Loucy (cell line): ENCODE results near the gene C3orf70.

ENCODE experiments used
- H2AFZ ChIP-seq: fragments of 200-600 bp; sonication (generic); 2 replicates; pipeline ENCODE4 v1.6.0; 2016; ENCODE audit warnings: antibody characterized with exemption, mild to moderate bottlenecking, low read length, moderate library complexity
- H3F3A ChIP-seq: fragments of 200-600 bp; 2 replicates; pipeline ENCODE4 v1.6.0; 2016; ENCODE audit warnings: antibody characterized with exemption, low read depth, mild to moderate bottlenecking
- H3K27me3 ChIP-seq: fragments of 200-600 bp; sonication (generic); 2 replicates; pipeline ENCODE4 v1.6.1; 2014; ENCODE audit warnings: low read length, mild to moderate bottlenecking; ENCODE audit not compliant: insufficient read depth, poor library complexity, severe bottlenecking
- H3K36me3 ChIP-seq: fragments of 200-600 bp; sonication (generic); 2 replicates; pipeline ENCODE4 v1.6.1; 2016; ENCODE audit warnings: low read length; ENCODE audit not compliant: insufficient read depth
- H3K4me1 ChIP-seq: fragments of 200-600 bp; sonication (generic); 2 replicates; pipeline ENCODE4 v1.5.1; 2014; ENCODE audit warnings: low read length, mild to moderate bottlenecking; ENCODE audit not compliant: insufficient read depth, poor library complexity, severe bottlenecking
- H3K4me2 ChIP-seq: fragments of 200-600 bp; sonication (generic); 2 replicates; pipeline ENCODE4 v1.6.0; 2014; ENCODE audit warnings: antibody characterized with exemption, low read length, low read depth, mild to moderate bottlenecking; ENCODE audit not compliant: poor library complexity, severe bottlenecking
- H3K4me3 ChIP-seq: fragments of 200-600 bp; sonication (generic); 2 replicates; pipeline ENCODE4 v1.5.1; 2014; ENCODE audit warnings: low read length, mild to moderate bottlenecking, mixed read lengths; ENCODE audit not compliant: poor library complexity, severe bottlenecking
- H3K79me2 ChIP-seq: fragments of 200-600 bp; sonication (generic); 2 replicates; pipeline ENCODE4 v1.6.1; 2014; ENCODE audit warnings: low read length; ENCODE audit not compliant: insufficient read depth
- H3K9ac ChIP-seq: fragments of 200-600 bp; sonication (generic); 2 replicates; pipeline ENCODE4 v1.6.0; 2014; ENCODE audit warnings: mild to moderate bottlenecking, low read depth, low read length, moderate library complexity; ENCODE audit not compliant: poor library complexity, severe bottlenecking
- H3K9me2 ChIP-seq: fragments of 200-600 bp; sonication (generic); replicated peaks from 2 replicates; pipeline ENCODE4 v1.6.1; 2016; ENCODE audit warnings: low read depth, low read length, mixed read lengths
- H3K9me3 ChIP-seq: fragments of 200-600 bp; sonication (generic); 2 replicates; pipeline ENCODE4 v1.6.1; 2014; ENCODE audit warnings: mild to moderate bottlenecking, antibody characterized with exemption, low read length, low read depth; ENCODE audit not compliant: insufficient read depth
- H4K20me1 ChIP-seq: fragments of 200-600 bp; sonication (generic); 2 replicates; pipeline ENCODE4 v1.6.0; 2014; ENCODE audit warnings: antibody characterized with exemption, low read length, mild to moderate bottlenecking; ENCODE audit not compliant: insufficient read depth, poor library complexity, severe bottlenecking
- EZH2phosphoT487 ChIP-seq: fragments of 200-600 bp; IDR thresholded peaks from 2 replicates; pipeline ENCODE4 v1.6.1; 2018; ENCODE audit warnings: antibody characterized with exemption, mild to moderate bottlenecking, moderate library complexity, borderline replicate concordance
- TF ChIP-seq, protein P1 (sequence below): fragments of 200-600 bp; sonication (generic); conservative IDR thresholded peaks from 2 replicates; pipeline ENCODE4 v1.5.1; 2014; ENCODE audit warnings: mild to moderate bottlenecking, antibody characterized with exemption, low read length

The C3orf70 gene

DNA sequence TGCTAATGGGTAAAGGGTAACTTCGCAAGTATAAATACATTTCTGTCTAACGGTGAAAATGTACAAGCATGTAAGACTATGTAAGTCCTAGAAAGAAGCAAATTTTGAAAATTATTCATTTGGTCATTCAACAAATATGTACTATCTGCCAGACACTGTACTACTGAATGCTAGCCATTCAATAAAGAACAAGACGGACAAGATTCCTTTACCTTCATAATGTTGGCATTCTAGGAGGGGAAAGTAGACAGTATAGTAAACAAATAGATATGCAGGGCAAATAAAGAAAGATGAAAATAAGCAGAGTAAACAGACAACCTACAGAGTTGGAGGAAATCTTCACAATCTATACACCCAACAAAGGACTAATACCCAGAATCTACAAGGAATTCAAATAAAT, 32.7 kb downstream of the C3orf70 start:
- Histone ChIP-seq H3K9me2 (0 out of 2 replicates have a peak, but pooled peaks cover 3% of the 10 kb centered on the region), H3F3A (no peaks in the 10 kb centered on the region), H3K36me3 (no peaks in the 10 kb centered on the region), H3K9ac (no peak overlapping the region), H2AFZ (no peak overlapping the region), H3K79me2 (no peaks in the 10 kb centered on the region), H3K9me3 (no peaks in the 10 kb centered on the region), H3K4me3 (no peak overlapping the region), H3K27me3 (no peaks in the 10 kb centered on the region), H3K4me2 (no peak overlapping the region), H3K4me1 (no peaks in the 10 kb centered on the region), H4K20me1 (no peaks in the 10 kb centered on the region)
- TF ChIP-seq, protein P1, sequence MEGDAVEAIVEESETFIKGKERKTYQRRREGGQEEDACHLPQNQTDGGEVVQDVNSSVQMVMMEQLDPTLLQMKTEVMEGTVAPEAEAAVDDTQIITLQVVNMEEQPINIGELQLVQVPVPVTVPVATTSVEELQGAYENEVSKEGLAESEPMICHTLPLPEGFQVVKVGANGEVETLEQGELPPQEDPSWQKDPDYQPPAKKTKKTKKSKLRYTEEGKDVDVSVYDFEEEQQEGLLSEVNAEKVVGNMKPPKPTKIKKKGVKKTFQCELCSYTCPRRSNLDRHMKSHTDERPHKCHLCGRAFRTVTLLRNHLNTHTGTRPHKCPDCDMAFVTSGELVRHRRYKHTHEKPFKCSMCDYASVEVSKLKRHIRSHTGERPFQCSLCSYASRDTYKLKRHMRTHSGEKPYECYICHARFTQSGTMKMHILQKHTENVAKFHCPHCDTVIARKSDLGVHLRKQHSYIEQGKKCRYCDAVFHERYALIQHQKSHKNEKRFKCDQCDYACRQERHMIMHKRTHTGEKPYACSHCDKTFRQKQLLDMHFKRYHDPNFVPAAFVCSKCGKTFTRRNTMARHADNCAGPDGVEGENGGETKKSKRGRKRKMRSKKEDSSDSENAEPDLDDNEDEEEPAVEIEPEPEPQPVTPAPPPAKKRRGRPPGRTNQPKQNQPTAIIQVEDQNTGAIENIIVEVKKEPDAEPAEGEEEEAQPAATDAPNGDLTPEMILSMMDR: no peak
- no peak for TF ChIP-seq EZH2phosphoT487

DNA sequence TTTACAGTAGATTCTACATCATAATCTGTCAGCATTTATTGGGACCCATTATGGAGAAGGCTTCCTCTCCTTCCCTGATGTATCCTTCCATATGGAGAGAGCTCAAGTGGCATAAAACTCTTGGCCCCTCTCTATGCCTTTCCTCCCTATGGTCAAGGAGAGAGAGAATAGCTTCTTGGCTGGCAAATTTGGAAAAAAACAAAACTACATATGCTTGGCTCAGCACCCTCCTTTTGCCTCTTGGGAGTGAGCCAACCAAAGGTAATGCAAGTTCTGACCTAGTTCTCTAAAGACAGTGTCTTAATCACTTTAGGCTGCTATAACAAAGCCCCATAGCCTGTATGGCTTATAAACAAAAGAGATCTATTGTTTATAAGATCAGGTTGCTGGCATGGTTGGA, 37.5 kb downstream of the C3orf70 start:
- Histone ChIP-seq H3K9me3 (no peaks in the 10 kb centered on the region), H2AFZ (no peak overlapping the region), H3F3A (no peaks in the 10 kb centered on the region), H3K36me3 (no peaks in the 10 kb centered on the region), H3K27me3 (no peaks in the 10 kb centered on the region), H3K4me1 (no peaks in the 10 kb centered on the region), H3K4me2 (no peak overlapping the region), H3K79me2 (no peaks in the 10 kb centered on the region), H3K9ac (no peak overlapping the region), H3K9me2 (0 out of 2 replicates have a peak, but pooled peaks cover 3% of the 10 kb centered on the region), H4K20me1 (no peaks in the 10 kb centered on the region), H3K4me3 (no peak overlapping the region)
- no peak for TF ChIP-seq EZH2phosphoT487
- TF ChIP-seq, protein P1: no peak

DNA sequence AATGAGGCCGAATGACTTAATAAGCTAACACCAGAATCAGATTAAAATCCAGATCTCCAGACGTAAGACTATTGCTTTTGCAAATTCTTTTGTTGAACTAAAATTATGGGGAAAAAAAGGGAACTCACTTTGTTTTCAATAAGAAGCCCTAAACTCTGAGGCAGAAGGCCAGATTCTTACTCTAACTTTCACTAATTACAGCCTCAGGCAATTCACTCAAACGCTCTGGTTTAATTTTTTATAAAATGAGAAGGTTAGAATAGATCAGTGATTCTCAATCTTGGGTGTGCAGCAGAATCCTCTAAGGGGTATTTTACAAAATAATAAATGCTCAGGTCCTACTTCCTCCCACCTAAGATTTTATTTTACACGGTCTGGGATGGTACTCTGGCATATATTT, 38.1 kb downstream of the C3orf70 start:
- no peaks in the 10 kb centered on the region for H3F3A ChIP-seq
- 0 out of 2 replicates have a peak, but pooled peaks cover 3% of the 10 kb centered on the region for H3K9me2 ChIP-seq
- no peak overlapping the region for H3K4me3 ChIP-seq
- H3K9me3 ChIP-seq: no peaks in the 10 kb centered on the region
- H3K36me3 ChIP-seq: no peaks in the 10 kb centered on the region
- no peaks in the 10 kb centered on the region for H4K20me1 ChIP-seq
- no peak overlapping the region for H2AFZ ChIP-seq
- H3K4me2 ChIP-seq: no peak overlapping the region
- TF ChIP-seq, protein P1: no peak
- no peak for TF ChIP-seq EZH2phosphoT487
- no peaks in the 10 kb centered on the region for H3K27me3 ChIP-seq
- H3K9ac ChIP-seq: no peak overlapping the region
- H3K79me2 ChIP-seq: no peaks in the 10 kb centered on the region
- no peaks in the 10 kb centered on the region for H3K4me1 ChIP-seq
